Measurements from ENCODE around the gene EIF2B1. TPM values are rescaled to one million over a fixed set of nuclear protein-coding genes. Genes with fewer than 3 reads are reported as not detected.

Gene EIF2B1
- total RNA-seq, 1 experiment from 2014 or later: 46.5 TPM

DNA sequence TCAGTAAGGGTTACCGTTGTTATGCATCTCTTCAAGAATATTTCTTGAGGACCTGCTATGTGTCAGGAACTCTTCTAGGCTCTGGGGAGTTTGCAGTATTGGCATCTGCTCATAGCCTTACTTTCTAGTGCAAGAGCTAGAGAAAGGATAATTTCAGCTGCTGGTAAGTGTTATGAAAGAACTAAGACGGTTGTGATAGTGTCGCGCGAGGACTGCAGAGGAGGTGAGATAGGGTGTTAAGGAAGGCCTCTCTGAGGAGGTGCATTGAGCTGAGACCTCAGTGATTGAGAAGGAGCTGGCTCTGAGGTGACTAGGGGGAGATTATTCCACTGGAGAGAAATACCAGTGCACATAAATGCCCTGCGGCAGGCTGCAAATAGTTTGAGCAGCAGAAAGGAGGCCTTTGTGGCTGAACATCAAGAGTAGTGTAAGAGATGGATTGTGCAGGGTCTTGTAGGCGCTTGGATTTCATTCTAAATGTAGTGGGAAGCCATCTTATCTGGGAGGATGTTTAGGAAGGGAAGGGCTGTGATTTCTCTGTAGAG lies 30.8 kb downstream of the EIF2B1 start:
- no peak for ATAC-seq
- Mint-ChIP-seq H3K36me3 (peaks cover 33% of the 10 kb centered on the region), H3K27me3 (ENCODE audit: low read depth) (no peaks in the 10 kb centered on the region), H3K27ac (peak overlapping the region; percentile 55), H3K9me3 (no peaks in the 10 kb centered on the region), H3K4me3 (peak overlapping the region; percentile 83), H3K4me1 (peaks cover 11% of the 10 kb centered on the region)
- DNase-seq (ENCODE audit: low spot score): no peak
- ChIA-PET CTCF (interaction anchor here (0.6 to 1.5 kb wide), 3 partner anchors 16 to 1147 kb away, joined by 3 to 4 read pairs (median 3); no protein-coding TSS in a partner anchor), POLR2A (interaction anchor here (1.3 to 1.4 kb wide), 2 partner anchors 31 to 110 kb away, joined by 3 to 5 read pairs; partner anchors contain the start of gene ATP6V0A2)
- TF ChIP-seq JAZF1 (CRISPR knock-in tag; IDR thresholded peaks at IDR 0.05) (no peak), CBFB (CRISPR knock-in tag; IDR thresholded peaks at IDR 0.05; ENCODE audit: low read depth) (no peak), KAT7 (CRISPR knock-in tag; IDR thresholded peaks at IDR 0.05; ENCODE audit: borderline replicate concordance) (no peak), SOX15 (CRISPR knock-in tag; IDR thresholded peaks at IDR 0.05) (no peak), FOXP1 (CRISPR knock-in tag; IDR thresholded peaks at IDR 0.05; ENCODE audit: borderline replicate concordance) (no peak), FOXJ3 (CRISPR knock-in tag; IDR thresholded peaks at IDR 0.05; ENCODE audit: borderline replicate concordance) (no peak), EMX1 (CRISPR knock-in tag; IDR thresholded peaks at IDR 0.05) (no peak), ZNF317 (CRISPR knock-in tag; IDR thresholded peaks at IDR 0.05; ENCODE audit: borderline replicate concordance, low read depth) (no peak), ZNF138 (CRISPR knock-in tag; conservative IDR thresholded peaks at IDR 0.05) (no peak), ZNF396 (CRISPR knock-in tag; IDR thresholded peaks at IDR 0.05; ENCODE audit: borderline replicate concordance) (no peak)
- TF ChIP-seq, protein P1, sequence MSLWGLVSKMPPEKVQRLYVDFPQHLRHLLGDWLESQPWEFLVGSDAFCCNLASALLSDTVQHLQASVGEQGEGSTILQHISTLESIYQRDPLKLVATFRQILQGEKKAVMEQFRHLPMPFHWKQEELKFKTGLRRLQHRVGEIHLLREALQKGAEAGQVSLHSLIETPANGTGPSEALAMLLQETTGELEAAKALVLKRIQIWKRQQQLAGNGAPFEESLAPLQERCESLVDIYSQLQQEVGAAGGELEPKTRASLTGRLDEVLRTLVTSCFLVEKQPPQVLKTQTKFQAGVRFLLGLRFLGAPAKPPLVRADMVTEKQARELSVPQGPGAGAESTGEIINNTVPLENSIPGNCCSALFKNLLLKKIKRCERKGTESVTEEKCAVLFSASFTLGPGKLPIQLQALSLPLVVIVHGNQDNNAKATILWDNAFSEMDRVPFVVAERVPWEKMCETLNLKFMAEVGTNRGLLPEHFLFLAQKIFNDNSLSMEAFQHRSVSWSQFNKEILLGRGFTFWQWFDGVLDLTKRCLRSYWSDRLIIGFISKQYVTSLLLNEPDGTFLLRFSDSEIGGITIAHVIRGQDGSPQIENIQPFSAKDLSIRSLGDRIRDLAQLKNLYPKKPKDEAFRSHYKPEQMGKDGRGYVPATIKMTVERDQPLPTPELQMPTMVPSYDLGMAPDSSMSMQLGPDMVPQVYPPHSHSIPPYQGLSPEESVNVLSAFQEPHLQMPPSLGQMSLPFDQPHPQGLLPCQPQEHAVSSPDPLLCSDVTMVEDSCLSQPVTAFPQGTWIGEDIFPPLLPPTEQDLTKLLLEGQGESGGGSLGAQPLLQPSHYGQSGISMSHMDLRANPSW (CRISPR knock-in tag; conservative IDR thresholded peaks at IDR 0.05; ENCODE audit: low read depth): no peak
- TF ChIP-seq, protein P2, sequence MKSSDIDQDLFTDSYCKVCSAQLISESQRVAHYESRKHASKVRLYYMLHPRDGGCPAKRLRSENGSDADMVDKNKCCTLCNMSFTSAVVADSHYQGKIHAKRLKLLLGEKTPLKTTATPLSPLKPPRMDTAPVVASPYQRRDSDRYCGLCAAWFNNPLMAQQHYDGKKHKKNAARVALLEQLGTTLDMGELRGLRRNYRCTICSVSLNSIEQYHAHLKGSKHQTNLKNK (CRISPR knock-in tag; IDR thresholded peaks at IDR 0.05): no peak
- TF ChIP-seq, protein P3, sequence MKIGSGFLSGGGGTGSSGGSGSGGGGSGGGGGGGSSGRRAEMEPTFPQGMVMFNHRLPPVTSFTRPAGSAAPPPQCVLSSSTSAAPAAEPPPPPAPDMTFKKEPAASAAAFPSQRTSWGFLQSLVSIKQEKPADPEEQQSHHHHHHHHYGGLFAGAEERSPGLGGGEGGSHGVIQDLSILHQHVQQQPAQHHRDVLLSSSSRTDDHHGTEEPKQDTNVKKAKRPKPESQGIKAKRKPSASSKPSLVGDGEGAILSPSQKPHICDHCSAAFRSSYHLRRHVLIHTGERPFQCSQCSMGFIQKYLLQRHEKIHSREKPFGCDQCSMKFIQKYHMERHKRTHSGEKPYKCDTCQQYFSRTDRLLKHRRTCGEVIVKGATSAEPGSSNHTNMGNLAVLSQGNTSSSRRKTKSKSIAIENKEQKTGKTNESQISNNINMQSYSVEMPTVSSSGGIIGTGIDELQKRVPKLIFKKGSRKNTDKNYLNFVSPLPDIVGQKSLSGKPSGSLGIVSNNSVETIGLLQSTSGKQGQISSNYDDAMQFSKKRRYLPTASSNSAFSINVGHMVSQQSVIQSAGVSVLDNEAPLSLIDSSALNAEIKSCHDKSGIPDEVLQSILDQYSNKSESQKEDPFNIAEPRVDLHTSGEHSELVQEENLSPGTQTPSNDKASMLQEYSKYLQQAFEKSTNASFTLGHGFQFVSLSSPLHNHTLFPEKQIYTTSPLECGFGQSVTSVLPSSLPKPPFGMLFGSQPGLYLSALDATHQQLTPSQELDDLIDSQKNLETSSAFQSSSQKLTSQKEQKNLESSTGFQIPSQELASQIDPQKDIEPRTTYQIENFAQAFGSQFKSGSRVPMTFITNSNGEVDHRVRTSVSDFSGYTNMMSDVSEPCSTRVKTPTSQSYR (CRISPR knock-in tag; IDR thresholded peaks at IDR 0.05): no peak
- TF ChIP-seq, protein P4, sequence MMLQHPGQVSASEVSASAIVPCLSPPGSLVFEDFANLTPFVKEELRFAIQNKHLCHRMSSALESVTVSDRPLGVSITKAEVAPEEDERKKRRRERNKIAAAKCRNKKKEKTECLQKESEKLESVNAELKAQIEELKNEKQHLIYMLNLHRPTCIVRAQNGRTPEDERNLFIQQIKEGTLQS (CRISPR knock-in tag; conservative IDR thresholded peaks at IDR 0.05): no peak
- TF ChIP-seq, protein P5, sequence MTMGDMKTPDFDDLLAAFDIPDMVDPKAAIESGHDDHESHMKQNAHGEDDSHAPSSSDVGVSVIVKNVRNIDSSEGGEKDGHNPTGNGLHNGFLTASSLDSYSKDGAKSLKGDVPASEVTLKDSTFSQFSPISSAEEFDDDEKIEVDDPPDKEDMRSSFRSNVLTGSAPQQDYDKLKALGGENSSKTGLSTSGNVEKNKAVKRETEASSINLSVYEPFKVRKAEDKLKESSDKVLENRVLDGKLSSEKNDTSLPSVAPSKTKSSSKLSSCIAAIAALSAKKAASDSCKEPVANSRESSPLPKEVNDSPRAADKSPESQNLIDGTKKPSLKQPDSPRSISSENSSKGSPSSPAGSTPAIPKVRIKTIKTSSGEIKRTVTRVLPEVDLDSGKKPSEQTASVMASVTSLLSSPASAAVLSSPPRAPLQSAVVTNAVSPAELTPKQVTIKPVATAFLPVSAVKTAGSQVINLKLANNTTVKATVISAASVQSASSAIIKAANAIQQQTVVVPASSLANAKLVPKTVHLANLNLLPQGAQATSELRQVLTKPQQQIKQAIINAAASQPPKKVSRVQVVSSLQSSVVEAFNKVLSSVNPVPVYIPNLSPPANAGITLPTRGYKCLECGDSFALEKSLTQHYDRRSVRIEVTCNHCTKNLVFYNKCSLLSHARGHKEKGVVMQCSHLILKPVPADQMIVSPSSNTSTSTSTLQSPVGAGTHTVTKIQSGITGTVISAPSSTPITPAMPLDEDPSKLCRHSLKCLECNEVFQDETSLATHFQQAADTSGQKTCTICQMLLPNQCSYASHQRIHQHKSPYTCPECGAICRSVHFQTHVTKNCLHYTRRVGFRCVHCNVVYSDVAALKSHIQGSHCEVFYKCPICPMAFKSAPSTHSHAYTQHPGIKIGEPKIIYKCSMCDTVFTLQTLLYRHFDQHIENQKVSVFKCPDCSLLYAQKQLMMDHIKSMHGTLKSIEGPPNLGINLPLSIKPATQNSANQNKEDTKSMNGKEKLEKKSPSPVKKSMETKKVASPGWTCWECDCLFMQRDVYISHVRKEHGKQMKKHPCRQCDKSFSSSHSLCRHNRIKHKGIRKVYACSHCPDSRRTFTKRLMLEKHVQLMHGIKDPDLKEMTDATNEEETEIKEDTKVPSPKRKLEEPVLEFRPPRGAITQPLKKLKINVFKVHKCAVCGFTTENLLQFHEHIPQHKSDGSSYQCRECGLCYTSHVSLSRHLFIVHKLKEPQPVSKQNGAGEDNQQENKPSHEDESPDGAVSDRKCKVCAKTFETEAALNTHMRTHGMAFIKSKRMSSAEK (CRISPR knock-in tag; IDR thresholded peaks at IDR 0.05; ENCODE audit: borderline replicate concordance): no peak
- TF ChIP-seq, protein P6, sequence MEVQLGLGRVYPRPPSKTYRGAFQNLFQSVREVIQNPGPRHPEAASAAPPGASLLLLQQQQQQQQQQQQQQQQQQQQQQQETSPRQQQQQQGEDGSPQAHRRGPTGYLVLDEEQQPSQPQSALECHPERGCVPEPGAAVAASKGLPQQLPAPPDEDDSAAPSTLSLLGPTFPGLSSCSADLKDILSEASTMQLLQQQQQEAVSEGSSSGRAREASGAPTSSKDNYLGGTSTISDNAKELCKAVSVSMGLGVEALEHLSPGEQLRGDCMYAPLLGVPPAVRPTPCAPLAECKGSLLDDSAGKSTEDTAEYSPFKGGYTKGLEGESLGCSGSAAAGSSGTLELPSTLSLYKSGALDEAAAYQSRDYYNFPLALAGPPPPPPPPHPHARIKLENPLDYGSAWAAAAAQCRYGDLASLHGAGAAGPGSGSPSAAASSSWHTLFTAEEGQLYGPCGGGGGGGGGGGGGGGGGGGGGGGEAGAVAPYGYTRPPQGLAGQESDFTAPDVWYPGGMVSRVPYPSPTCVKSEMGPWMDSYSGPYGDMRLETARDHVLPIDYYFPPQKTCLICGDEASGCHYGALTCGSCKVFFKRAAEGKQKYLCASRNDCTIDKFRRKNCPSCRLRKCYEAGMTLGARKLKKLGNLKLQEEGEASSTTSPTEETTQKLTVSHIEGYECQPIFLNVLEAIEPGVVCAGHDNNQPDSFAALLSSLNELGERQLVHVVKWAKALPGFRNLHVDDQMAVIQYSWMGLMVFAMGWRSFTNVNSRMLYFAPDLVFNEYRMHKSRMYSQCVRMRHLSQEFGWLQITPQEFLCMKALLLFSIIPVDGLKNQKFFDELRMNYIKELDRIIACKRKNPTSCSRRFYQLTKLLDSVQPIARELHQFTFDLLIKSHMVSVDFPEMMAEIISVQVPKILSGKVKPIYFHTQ (CRISPR knock-in tag; IDR thresholded peaks at IDR 0.05): no peak

Data from WTC11 (cell line).